Measurements from ENCODE around the gene PARVB. TPM values are rescaled to one million over a fixed set of nuclear protein-coding genes. Genes with fewer than 3 reads are reported as not detected.
"Not testable (repeated sequence)": the region's sequence is repeated elsewhere in the genome, so short reads cannot be mapped to it uniquely, and the experiment has no call there.

PARVB gene
- polyA plus RNA-seq, 2 donors, result 1.8 to 3.9 TPM

GRCh38 chr22:44108806-44109385 lies 84.8 kb downstream of the PARVB start:
- Histone ChIP-seq H3K27me3 (ENCODE audit: control insufficient read depth in 1 of 2, insufficient read depth in 2 of 2, low read length in 2 of 2) (no peaks in the 10 kb centered on the region), H3K9me3 (ENCODE audit: control insufficient read depth in 2 of 2, insufficient read depth in 1 of 2, low read depth in 1 of 2, low read length in 1 of 2) (no peaks in the 10 kb centered on the region), H3K4me3 (ENCODE audit: low read depth in 1 of 2, low read length in 2 of 2) (no peak overlapping the region), H3K27ac (ENCODE audit: low read depth in 2 of 2, low read length in 1 of 2) (no peak overlapping the region), H3K36me3 (ENCODE audit: control insufficient read depth in 2 of 2, insufficient read depth in 2 of 2, low read length in 1 of 2) (no peaks in the 10 kb centered on the region), H3K4me1 (ENCODE audit: control insufficient read depth in 2 of 2, insufficient read depth in 2 of 2, low read length in 1 of 2) (no peaks in the 10 kb centered on the region)
- 68 to 72% methylated on average over 14 of the region's 14 CpGs for WGBS, 2 donors

DNA sequence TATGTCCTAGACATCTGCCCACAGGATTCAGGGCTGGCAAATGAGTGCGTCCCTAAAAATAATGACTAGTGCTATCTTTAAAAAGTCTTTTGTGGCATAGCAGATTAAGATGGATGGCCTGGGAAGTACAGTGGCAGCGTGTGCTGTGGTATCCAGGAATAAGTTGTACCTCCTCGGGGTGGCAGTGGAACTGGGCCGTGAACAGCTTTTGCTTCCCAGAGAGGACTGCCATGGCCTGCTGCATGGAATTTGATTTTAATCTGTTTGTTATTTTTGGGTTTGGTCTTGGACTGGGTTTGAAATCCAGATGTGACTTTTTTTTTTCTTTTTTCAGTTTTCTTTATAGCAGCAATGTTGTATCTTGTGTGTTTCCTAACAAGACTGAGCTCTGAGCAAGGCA lies 85.3 kb downstream of the PARVB start:
- Histone ChIP-seq H3K9me3 (ENCODE audit: control insufficient read depth in 2 of 2, insufficient read depth in 1 of 2, low read depth in 1 of 2, low read length in 1 of 2) (no peaks in the 10 kb centered on the region), H3K27me3 (ENCODE audit: control insufficient read depth in 1 of 2, insufficient read depth in 2 of 2, low read length in 2 of 2) (no peaks in the 10 kb centered on the region), H3K4me3 (ENCODE audit: low read depth in 1 of 2, low read length in 2 of 2) (no peak overlapping the region), H3K27ac (ENCODE audit: low read depth in 2 of 2, low read length in 1 of 2) (no peak overlapping the region), H3K4me1 (ENCODE audit: control insufficient read depth in 2 of 2, insufficient read depth in 2 of 2, low read length in 1 of 2) (no peaks in the 10 kb centered on the region), H3K36me3 (ENCODE audit: control insufficient read depth in 2 of 2, insufficient read depth in 2 of 2, low read length in 1 of 2) (no peaks in the 10 kb centered on the region)
- WGBS, 2 donors, result 77 to 86% methylated on average over 4 of the region's 4 CpGs

DNA sequence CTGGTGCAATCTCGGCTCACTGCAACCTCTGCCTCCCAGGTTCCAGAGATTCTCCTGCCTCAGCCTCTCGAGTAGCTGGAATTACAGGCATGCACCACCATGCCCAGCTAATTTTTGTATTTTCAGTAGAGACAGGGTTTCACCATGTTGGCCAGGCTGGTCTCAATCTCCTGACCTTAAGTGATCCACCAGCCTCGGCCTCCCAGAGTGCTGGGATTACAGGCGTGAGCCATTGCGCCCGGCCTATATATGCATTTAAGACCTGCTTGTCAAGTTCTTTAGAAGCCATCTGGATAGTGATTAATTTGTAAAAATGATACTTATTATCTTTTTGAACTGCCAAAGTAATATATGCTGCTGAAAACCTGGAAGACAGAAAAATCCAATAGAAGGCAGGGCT lies 86.6 kb downstream of the PARVB start:
- not testable (repeated sequence) for H3K27ac ChIP-seq (ENCODE audit: low read depth in 2 of 2, low read length in 1 of 2); H3K4me3 ChIP-seq (ENCODE audit: low read depth in 1 of 2, low read length in 2 of 2); H3K36me3 ChIP-seq (ENCODE audit: control insufficient read depth in 2 of 2, insufficient read depth in 2 of 2, low read length in 1 of 2); H3K9me3 ChIP-seq (ENCODE audit: control insufficient read depth in 2 of 2, insufficient read depth in 1 of 2, low read depth in 1 of 2, low read length in 1 of 2); H3K27me3 ChIP-seq (ENCODE audit: control insufficient read depth in 1 of 2, insufficient read depth in 2 of 2, low read length in 2 of 2); H3K4me1 ChIP-seq (ENCODE audit: control insufficient read depth in 2 of 2, insufficient read depth in 2 of 2, low read length in 1 of 2)
- WGBS, 2 donors, result 90 to 93% methylated on average over 6 of the region's 6 CpGs

GRCh38 chr22:44111562-44112155 lies 87.6 kb downstream of the PARVB start:
- H3K4me3 ChIP-seq (ENCODE audit: low read depth in 1 of 2, low read length in 2 of 2), result no peak overlapping the region
- H3K9me3 ChIP-seq (ENCODE audit: control insufficient read depth in 2 of 2, insufficient read depth in 1 of 2, low read depth in 1 of 2, low read length in 1 of 2), result no peaks in the 10 kb centered on the region
- WGBS, 2 donors, result 72 to 74% methylated on average over 9 of the region's 9 CpGs
- no peaks in the 10 kb centered on the region for H3K4me1 ChIP-seq (ENCODE audit: control insufficient read depth in 2 of 2, insufficient read depth in 2 of 2, low read length in 1 of 2)
- H3K27me3 ChIP-seq (ENCODE audit: control insufficient read depth in 1 of 2, insufficient read depth in 2 of 2, low read length in 2 of 2), result no peaks in the 10 kb centered on the region
- H3K27ac ChIP-seq (ENCODE audit: low read depth in 2 of 2, low read length in 1 of 2), result no peak overlapping the region
- H3K36me3 ChIP-seq (ENCODE audit: control insufficient read depth in 2 of 2, insufficient read depth in 2 of 2, low read length in 1 of 2), result no peaks in the 10 kb centered on the region

- 92 to 94% methylated on average over 11 of the region's 11 CpGs for WGBS, 2 donors
- no peaks in the 10 kb centered on the region for H3K9me3 ChIP-seq (ENCODE audit: control insufficient read depth in 2 of 2, insufficient read depth in 1 of 2, low read depth in 1 of 2, low read length in 1 of 2)
- no peaks in the 10 kb centered on the region for H3K27me3 ChIP-seq (ENCODE audit: control insufficient read depth in 1 of 2, insufficient read depth in 2 of 2, low read length in 2 of 2)
- no peaks in the 10 kb centered on the region for H3K36me3 ChIP-seq (ENCODE audit: control insufficient read depth in 2 of 2, insufficient read depth in 2 of 2, low read length in 1 of 2)
- no peaks in the 10 kb centered on the region for H3K4me1 ChIP-seq (ENCODE audit: control insufficient read depth in 2 of 2, insufficient read depth in 2 of 2, low read length in 1 of 2)
- no peak overlapping the region for H3K27ac ChIP-seq (ENCODE audit: low read depth in 2 of 2, low read length in 1 of 2)
- H3K4me3 ChIP-seq (ENCODE audit: low read depth in 1 of 2, low read length in 2 of 2), result no peak overlapping the region
Observed at GRCh38 chr22:44112191-44112590, 88.1 kb downstream of the PARVB start.

GRCh38 chr22:44116331-44116730 lies 92.2 kb downstream of the PARVB start:
- Histone ChIP-seq H3K27me3 (ENCODE audit: control insufficient read depth in 1 of 2, insufficient read depth in 2 of 2, low read length in 2 of 2) (no peaks in the 10 kb centered on the region), H3K36me3 (ENCODE audit: control insufficient read depth in 2 of 2, insufficient read depth in 2 of 2, low read length in 1 of 2) (peaks cover 0 to 7% of the 10 kb centered on the region in 2 donors), H3K4me3 (ENCODE audit: low read depth in 1 of 2, low read length in 2 of 2) (no peak overlapping the region), H3K27ac (ENCODE audit: low read depth in 2 of 2, low read length in 1 of 2) (no peak overlapping the region), H3K9me3 (ENCODE audit: control insufficient read depth in 2 of 2, insufficient read depth in 1 of 2, low read depth in 1 of 2, low read length in 1 of 2) (no peaks in the 10 kb centered on the region), H3K4me1 (ENCODE audit: control insufficient read depth in 2 of 2, insufficient read depth in 2 of 2, low read length in 1 of 2) (no peaks in the 10 kb centered on the region)
- 92 to 94% methylated on average over 12 of the region's 12 CpGs for WGBS, 2 donors

- Histone ChIP-seq H3K4me1 (ENCODE audit: control insufficient read depth in 2 of 2, insufficient read depth in 2 of 2, low read length in 1 of 2) (no peaks in the 10 kb centered on the region), H3K27me3 (ENCODE audit: control insufficient read depth in 1 of 2, insufficient read depth in 2 of 2, low read length in 2 of 2) (no peaks in the 10 kb centered on the region), H3K4me3 (ENCODE audit: low read depth in 1 of 2, low read length in 2 of 2) (no peak overlapping the region), H3K27ac (ENCODE audit: low read depth in 2 of 2, low read length in 1 of 2) (no peak overlapping the region), H3K36me3 (ENCODE audit: control insufficient read depth in 2 of 2, insufficient read depth in 2 of 2, low read length in 1 of 2) (peaks cover 0 to 7% of the 10 kb centered on the region in 2 donors), H3K9me3 (ENCODE audit: control insufficient read depth in 2 of 2, insufficient read depth in 1 of 2, low read depth in 1 of 2, low read length in 1 of 2) (peaks cover 0 to under 1% of the 10 kb centered on the region in 2 donors)
- WGBS, 2 donors, result 82 to 83% methylated on average over 14 to 16 of the region's 16 CpGs
Observed at GRCh38 chr22:44116755-44117684, 92.9 kb downstream of the PARVB start.

DNA sequence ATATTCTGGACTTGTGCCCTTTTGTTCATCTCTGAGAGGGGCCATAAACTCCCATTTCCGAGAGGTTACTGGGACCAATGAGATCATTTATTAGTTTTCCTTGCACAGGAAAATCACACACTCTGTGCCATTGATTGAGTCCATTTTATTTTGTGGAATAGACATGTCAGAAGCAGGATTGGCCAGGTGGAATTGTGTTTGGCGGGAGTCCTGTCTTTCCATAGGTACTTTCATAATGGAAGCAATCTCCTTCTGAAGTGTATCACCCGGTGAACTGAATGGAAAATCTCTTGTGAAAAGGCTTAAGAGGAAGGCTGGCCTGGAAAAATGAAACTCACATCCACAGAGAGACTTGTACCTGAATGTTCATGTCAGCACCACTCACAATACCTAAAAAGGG lies 93.6 kb downstream of the PARVB start:
- no peaks in the 10 kb centered on the region for H3K27me3 ChIP-seq (ENCODE audit: control insufficient read depth in 1 of 2, insufficient read depth in 2 of 2, low read length in 2 of 2)
- peaks cover 0 to 2% of the 10 kb centered on the region in 2 donors for H3K9me3 ChIP-seq (ENCODE audit: control insufficient read depth in 2 of 2, insufficient read depth in 1 of 2, low read depth in 1 of 2, low read length in 1 of 2)
- no peak overlapping the region for H3K4me3 ChIP-seq (ENCODE audit: low read depth in 1 of 2, low read length in 2 of 2)
- no peak overlapping the region for H3K27ac ChIP-seq (ENCODE audit: low read depth in 2 of 2, low read length in 1 of 2)
- no peaks in the 10 kb centered on the region for H3K4me1 ChIP-seq (ENCODE audit: control insufficient read depth in 2 of 2, insufficient read depth in 2 of 2, low read length in 1 of 2)
- WGBS, 2 donors, result 59 to 62% methylated on average over 3 of the region's 3 CpGs
- peaks cover 0 to 7% of the 10 kb centered on the region in 2 donors for H3K36me3 ChIP-seq (ENCODE audit: control insufficient read depth in 2 of 2, insufficient read depth in 2 of 2, low read length in 1 of 2)

- Histone ChIP-seq H3K36me3 (ENCODE audit: control insufficient read depth in 2 of 2, insufficient read depth in 2 of 2, low read length in 1 of 2) (peaks cover 0 to 7% of the 10 kb centered on the region in 2 donors), H3K9me3 (ENCODE audit: control insufficient read depth in 2 of 2, insufficient read depth in 1 of 2, low read depth in 1 of 2, low read length in 1 of 2) (peaks cover 0 to 2% of the 10 kb centered on the region in 2 donors), H3K27ac (ENCODE audit: low read depth in 2 of 2, low read length in 1 of 2) (no peak overlapping the region), H3K4me1 (ENCODE audit: control insufficient read depth in 2 of 2, insufficient read depth in 2 of 2, low read length in 1 of 2) (no peaks in the 10 kb centered on the region), H3K27me3 (ENCODE audit: control insufficient read depth in 1 of 2, insufficient read depth in 2 of 2, low read length in 2 of 2) (no peaks in the 10 kb centered on the region), H3K4me3 (ENCODE audit: low read depth in 1 of 2, low read length in 2 of 2) (no peak overlapping the region)
- 78 to 80% methylated on average over 12 of the region's 12 CpGs for WGBS, 2 donors
Observed at GRCh38 chr22:44118645-44119315, 94.7 kb downstream of the PARVB start.

Measured in esophagus (tissue), 2 donors.